Spinal cord (tissue), 10 donors: Measurements from ENCODE around the gene CDH23. TPM values are rescaled to one million over a fixed set of nuclear protein-coding genes. Genes with fewer than 3 reads are reported as not detected.

Source experiments
- DNase-seq, 6 donors: peaks; one replicate each; pipeline versions ENCODE4 v3.0.0 to v3.0.0-alpha.2; 2013 to 2015; ENCODE audit warnings: low spot score in 6 of 6, low read depth in 4 of 6
- H3K27ac ChIP-seq: one replicate; pipeline ENCODE4 v1.5.1; 2013; ENCODE audit warnings: low read depth, low read length, control low read depth
- H3K27me3 ChIP-seq: one replicate; pipeline ENCODE4 v1.6.1; 2013; ENCODE audit warnings: low read length; ENCODE audit not compliant: control insufficient read depth, insufficient read depth
- H3K36me3 ChIP-seq: one replicate; pipeline ENCODE4 v1.6.1; 2013; ENCODE audit warnings: low read length; ENCODE audit not compliant: control insufficient read depth, insufficient read depth
- H3K4me1 ChIP-seq: one replicate; pipeline ENCODE4 v1.6.1; 2013; ENCODE audit warnings: low read length; ENCODE audit not compliant: control insufficient read depth, insufficient read depth
- H3K4me3 ChIP-seq: one replicate; pipeline ENCODE4 v1.5.1; 2013; ENCODE audit warnings: low read depth, low read length, control low read depth
- H3K9me3 ChIP-seq: one replicate; pipeline ENCODE4 v1.6.1; 2013; ENCODE audit warnings: low read length; ENCODE audit not compliant: control insufficient read depth, insufficient read depth
- WGBS: methylation state at CpG from one replicate; pipeline ENCODE4 v1.1.5; 2013; ENCODE audit warnings: missing lambda C conversion rate; ENCODE audit not compliant: insufficient coverage; 5-methylcytosine and 5-hydroxymethylcytosine counted together
- polyA plus RNA-seq, 2 donors: library from polyadenylated mRNA; unstranded; fragments of 120-200 nt; gene quantifications; one replicate each; pipeline ENCODE4 v1.2.1, GENCODE V29; 2013; ENCODE audit not compliant: insufficient read length in 2 of 2
- total RNA-seq, 2 donors: library from RNA; depleted of rRNA in 1 of 2; stranded (reverse); fragments of 120-200 nt in 1 of 2; fragments of >200 nt in 1 of 2; gene quantifications; one replicate each; pipeline versions ENCODE4 v1.2.3 to v1.2.4, GENCODE V29; 2013 to 2014
- donor health status: healthy.

CDH23 gene
- total and polyA plus RNA-seq, 4 donors: 15.6 to 24.2 (median 19.0) TPM

- no peak overlapping the region for H3K27ac ChIP-seq
- 72% methylated on average over 13 of the region's 16 CpGs for WGBS
Observed at GRCh38 chr10:71575934-71576801, 179.4 kb downstream of the CDH23 start.

GRCh38 chr10:71576842-71577241 lies 180.1 kb downstream of the CDH23 start:
- DNase-seq: no peak
- Histone ChIP-seq H3K27ac (no peak overlapping the region), H3K27me3 (peaks cover 4% of the 10 kb centered on the region), H3K4me3 (no peak overlapping the region), H3K4me1 (peaks cover 42% of the 10 kb centered on the region), H3K36me3 (peaks cover 4% of the 10 kb centered on the region), H3K9me3 (no peaks in the 10 kb centered on the region)
- WGBS: 94% methylated on average over 7 of the region's 9 CpGs

More at GRCh38 chr10:71575934-71576801, 179.4 kb downstream of the CDH23 start:
- no peak overlapping the region for H3K4me3 ChIP-seq
- no peak for DNase-seq
- peaks cover 4% of the 10 kb centered on the region for H3K27me3 ChIP-seq
- H3K9me3 ChIP-seq: no peaks in the 10 kb centered on the region
- H3K36me3 ChIP-seq: peaks cover 4% of the 10 kb centered on the region
- H3K4me1 ChIP-seq: peaks cover 35% of the 10 kb centered on the region

GRCh38 chr10:71577345-71577744 lies 180.6 kb downstream of the CDH23 start:
- H3K27me3 ChIP-seq: peaks cover 4% of the 10 kb centered on the region
- H3K9me3 ChIP-seq: no peaks in the 10 kb centered on the region
- no peak overlapping the region for H3K27ac ChIP-seq
- no peak overlapping the region for H3K4me3 ChIP-seq
- DNase-seq: no peak
- H3K36me3 ChIP-seq: peaks cover 4% of the 10 kb centered on the region
- 77% methylated on average over 5 of the region's 8 CpGs for WGBS
- H3K4me1 ChIP-seq: peaks cover 42% of the 10 kb centered on the region

GRCh38 chr10:71578069-71578468 lies 181.3 kb downstream of the CDH23 start:
- peaks cover 43% of the 10 kb centered on the region for H3K4me1 ChIP-seq
- H3K27me3 ChIP-seq: peaks cover 4% of the 10 kb centered on the region
- H3K36me3 ChIP-seq: peaks cover 4% of the 10 kb centered on the region
- no peak for DNase-seq
- H3K9me3 ChIP-seq: no peaks in the 10 kb centered on the region
- WGBS: 85% methylated on average over 10 of the region's 10 CpGs
- no peak overlapping the region for H3K4me3 ChIP-seq
- no peak overlapping the region for H3K27ac ChIP-seq

GRCh38 chr10:71579668-71580067 lies 182.9 kb downstream of the CDH23 start:
- Histone ChIP-seq H3K4me1 (peaks cover 36% of the 10 kb centered on the region), H3K4me3 (no peak overlapping the region), H3K36me3 (peaks cover under 1% of the 10 kb centered on the region), H3K9me3 (no peaks in the 10 kb centered on the region), H3K27me3 (peaks cover 2% of the 10 kb centered on the region), H3K27ac (no peak overlapping the region)
- 98% methylated on average over 5 of the region's 5 CpGs for WGBS
- no peak for DNase-seq

GRCh38 chr10:71580415-71580814 lies 183.7 kb downstream of the CDH23 start:
- DNase-seq: no peak
- Histone ChIP-seq H3K27ac (no peak overlapping the region), H3K4me3 (no peak overlapping the region), H3K9me3 (no peaks in the 10 kb centered on the region), H3K36me3 (no peaks in the 10 kb centered on the region), H3K27me3 (no peaks in the 10 kb centered on the region), H3K4me1 (peaks cover 32% of the 10 kb centered on the region)
- WGBS: no CpG with 5 or more reads among the region's 2 CpGs

GRCh38 chr10:71580926-71581325 lies 184.2 kb downstream of the CDH23 start:
- Histone ChIP-seq H3K4me1 (peaks cover 32% of the 10 kb centered on the region), H3K27ac (peak overlapping the region; percentile 18), H3K9me3 (no peaks in the 10 kb centered on the region), H3K4me3 (no peak overlapping the region), H3K27me3 (no peaks in the 10 kb centered on the region), H3K36me3 (no peaks in the 10 kb centered on the region)
- DNase-seq: no peak
- 27% methylated on average over 2 of the region's 2 CpGs for WGBS

GRCh38 chr10:71581376-71581775 lies 184.7 kb downstream of the CDH23 start:
- peak in 4 of 6 donors; percentile 42 to 75 (median 57) for DNase-seq
- Histone ChIP-seq H3K36me3 (no peaks in the 10 kb centered on the region), H3K4me3 (no peak overlapping the region), H3K9me3 (no peaks in the 10 kb centered on the region), H3K27ac (peak overlapping the region; percentile 18), H3K4me1 (peaks cover 29% of the 10 kb centered on the region), H3K27me3 (no peaks in the 10 kb centered on the region)
- 25% methylated on average over 3 of the region's 3 CpGs for WGBS

GRCh38 chr10:71582019-71582418 lies 185.3 kb downstream of the CDH23 start:
- no peaks in the 10 kb centered on the region for H3K27me3 ChIP-seq
- H3K4me1 ChIP-seq: peaks cover 26% of the 10 kb centered on the region
- peak in 1 of 6 donors; percentile 47 for DNase-seq
- H3K27ac ChIP-seq: no peak overlapping the region
- WGBS: 67% methylated on average over 3 of the region's 3 CpGs
- no peak overlapping the region for H3K4me3 ChIP-seq
- no peaks in the 10 kb centered on the region for H3K9me3 ChIP-seq
- H3K36me3 ChIP-seq: no peaks in the 10 kb centered on the region
